VCaP (cell line): Measurements from ENCODE around the gene FCRL5.

Experiments
- H3K27ac ChIP-seq: fragments of 450-650 bp; 2 replicates; pipeline ENCODE4 v1.5.1; 2017
- CTCF ChIP-seq: fragments of 450-650 bp; conservative IDR thresholded peaks from 2 replicates; pipeline ENCODE4 v1.5.1; 2017; ENCODE audit warnings: mild to moderate bottlenecking, moderate library complexity

FCRL5 gene

DNA sequence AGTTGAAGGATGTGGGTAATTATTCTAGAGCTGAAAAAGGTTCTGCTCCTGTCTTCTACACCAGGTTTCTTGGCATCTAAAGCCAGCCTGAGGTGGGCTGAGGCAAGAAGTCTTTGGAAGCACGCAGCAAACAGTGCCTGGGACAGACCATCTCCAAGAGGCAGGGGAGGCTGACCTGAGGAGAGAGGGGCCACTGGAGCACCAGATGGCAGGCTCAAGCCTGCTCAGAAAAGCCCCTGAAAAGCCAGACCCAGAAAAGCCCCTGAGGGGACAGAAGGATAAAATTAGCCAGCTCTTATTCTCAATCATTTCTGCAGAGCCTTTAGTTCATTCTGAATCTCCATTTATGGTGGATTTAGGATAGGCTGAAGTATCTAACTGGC, 28.5 kb upstream of the FCRL5 start:
- H3K27ac ChIP-seq = no peak overlapping the region
- TF ChIP-seq CTCF = no peak

GRCh38 chr1:157580179-157580827, 28.0 kb upstream of the FCRL5 start:
- H3K27ac ChIP-seq = no peak overlapping the region
- TF ChIP-seq CTCF = peak; percentile 84

DNA sequence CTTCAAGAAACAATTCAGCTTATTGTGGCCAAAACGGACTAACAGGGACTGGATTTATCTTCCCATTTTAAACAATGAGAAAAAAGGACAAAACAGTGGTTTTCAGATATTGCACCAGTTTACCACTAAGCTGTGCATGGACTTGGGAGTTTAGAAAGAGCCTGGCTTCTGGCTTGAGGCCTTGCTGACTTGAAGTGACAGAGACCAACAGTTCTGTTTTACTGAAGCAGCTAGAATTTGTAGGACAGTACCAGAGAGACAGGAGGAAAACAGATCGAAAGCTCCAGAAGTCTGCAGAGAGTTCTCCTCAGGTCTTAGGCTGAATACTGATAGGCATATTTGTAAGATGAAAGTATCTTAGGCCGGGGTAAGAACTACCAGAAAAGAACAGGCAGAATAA, 25.1 kb upstream of the FCRL5 start:
- no peak overlapping the region for H3K27ac ChIP-seq

GRCh38 chr1:157575744-157576143, 23.4 kb upstream of the FCRL5 start:
- no peak overlapping the region for H3K27ac ChIP-seq
- TF ChIP-seq CTCF = no peak

More for the DNA sequence above, 25.1 kb upstream of the FCRL5 start:
- no peak for TF ChIP-seq CTCF

DNA sequence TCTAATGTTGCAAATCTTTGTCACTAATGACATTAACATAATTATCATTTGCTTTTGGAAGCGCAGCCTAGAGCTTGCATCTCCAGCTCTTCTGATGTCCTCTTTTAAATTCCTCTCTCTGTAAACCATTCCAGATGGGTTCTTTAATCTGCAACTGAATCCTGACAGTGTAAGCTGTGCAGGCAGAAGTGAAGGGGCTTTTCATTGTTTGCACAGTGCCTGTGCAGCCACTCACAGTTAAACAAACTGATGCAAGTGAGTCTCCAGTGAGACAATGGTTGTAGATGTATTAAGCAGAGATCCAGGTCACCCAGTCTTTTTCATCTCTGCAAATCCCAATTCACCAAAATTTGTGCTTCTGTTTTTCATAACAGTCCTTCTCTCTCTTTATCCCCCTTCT, 22.5 kb upstream of the FCRL5 start:
- no peak overlapping the region for H3K27ac ChIP-seq
- no peak for TF ChIP-seq CTCF

DNA sequence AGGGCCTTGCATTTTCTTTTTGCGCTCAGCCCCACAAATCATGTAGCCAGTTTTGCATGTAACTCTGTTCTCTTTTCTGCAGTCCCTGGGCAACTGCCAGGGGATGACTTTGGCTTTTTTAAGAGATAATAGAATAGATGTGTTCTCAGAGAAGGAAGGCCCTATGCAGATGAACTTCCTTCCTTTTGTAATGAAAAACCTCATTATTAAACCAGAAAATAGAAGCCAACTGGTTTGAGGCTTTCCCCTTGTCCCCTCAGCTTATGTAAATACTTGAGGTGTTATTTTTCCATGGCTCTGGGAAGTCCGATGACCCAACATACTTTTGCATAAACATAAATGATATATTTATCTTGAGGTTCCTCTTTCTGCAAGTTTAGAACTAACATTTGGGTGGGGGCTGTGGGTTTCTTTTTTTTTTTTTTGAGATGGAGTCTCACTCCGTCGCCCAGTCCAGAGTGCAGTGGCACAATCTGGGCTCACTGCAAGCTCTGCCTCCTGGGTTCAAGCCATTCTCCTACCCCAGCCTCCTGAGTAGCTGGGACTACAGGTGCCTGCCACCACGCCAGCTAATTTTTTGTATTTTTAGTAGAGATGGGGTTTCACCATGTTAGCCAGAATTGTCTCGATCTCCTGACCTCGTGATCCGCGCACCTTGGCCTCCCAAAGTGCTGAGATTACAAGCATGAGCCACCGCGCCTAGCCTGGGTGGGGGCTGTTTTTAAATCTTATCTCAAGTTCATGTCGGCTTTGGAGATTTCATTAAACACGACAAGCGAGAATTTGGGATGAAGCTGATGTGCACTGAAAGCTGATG, 14.4 kb upstream of the FCRL5 start:
- H3K27ac ChIP-seq = no peak overlapping the region

More for the DNA sequence above, 14.4 kb upstream of the FCRL5 start:
- TF ChIP-seq CTCF = no peak
